Measurements from ENCODE around the gene HSD11B2.

DNA sequence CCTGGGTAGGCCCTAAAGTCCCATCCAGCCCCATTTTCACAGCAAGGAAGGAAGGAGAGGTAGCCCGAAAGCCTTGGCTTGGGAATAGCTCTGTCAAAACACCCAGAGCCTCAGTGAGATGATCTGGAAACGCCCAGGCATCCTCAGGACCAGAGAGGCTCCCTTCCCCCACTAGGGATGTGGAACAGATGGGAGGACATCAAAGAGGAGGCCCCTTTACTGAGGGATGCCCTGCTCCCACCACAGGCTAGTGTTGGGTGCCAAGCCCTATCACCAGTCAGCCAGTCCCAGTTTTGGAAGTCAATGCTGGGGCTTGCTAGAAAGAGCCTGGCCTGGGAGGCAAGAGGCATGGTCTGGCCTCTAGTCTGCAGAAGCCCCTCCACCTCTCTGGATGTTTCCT is 42.3 kb upstream of the HSD11B2 start:
- TF ChIP-seq SP1 (IDR thresholded peaks at IDR 0.05; ENCODE audit: low read depth, low read length) (no peak), SIN3A (conservative IDR thresholded peaks at IDR 0.05 in 1 of 2, IDR thresholded peaks at IDR 0.05 in 1 of 2; ENCODE audit: low read depth in 1 of 2, low read length in 2 of 2) (no peak), KDM1A (IDR thresholded peaks at IDR 0.05; ENCODE audit: borderline replicate concordance, low read length) (no peak), TBP (IDR thresholded peaks at IDR 0.05; ENCODE audit: low read depth, low read length) (no peak)
- TF ChIP-seq, protein P1, sequence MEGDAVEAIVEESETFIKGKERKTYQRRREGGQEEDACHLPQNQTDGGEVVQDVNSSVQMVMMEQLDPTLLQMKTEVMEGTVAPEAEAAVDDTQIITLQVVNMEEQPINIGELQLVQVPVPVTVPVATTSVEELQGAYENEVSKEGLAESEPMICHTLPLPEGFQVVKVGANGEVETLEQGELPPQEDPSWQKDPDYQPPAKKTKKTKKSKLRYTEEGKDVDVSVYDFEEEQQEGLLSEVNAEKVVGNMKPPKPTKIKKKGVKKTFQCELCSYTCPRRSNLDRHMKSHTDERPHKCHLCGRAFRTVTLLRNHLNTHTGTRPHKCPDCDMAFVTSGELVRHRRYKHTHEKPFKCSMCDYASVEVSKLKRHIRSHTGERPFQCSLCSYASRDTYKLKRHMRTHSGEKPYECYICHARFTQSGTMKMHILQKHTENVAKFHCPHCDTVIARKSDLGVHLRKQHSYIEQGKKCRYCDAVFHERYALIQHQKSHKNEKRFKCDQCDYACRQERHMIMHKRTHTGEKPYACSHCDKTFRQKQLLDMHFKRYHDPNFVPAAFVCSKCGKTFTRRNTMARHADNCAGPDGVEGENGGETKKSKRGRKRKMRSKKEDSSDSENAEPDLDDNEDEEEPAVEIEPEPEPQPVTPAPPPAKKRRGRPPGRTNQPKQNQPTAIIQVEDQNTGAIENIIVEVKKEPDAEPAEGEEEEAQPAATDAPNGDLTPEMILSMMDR (IDR thresholded peaks at IDR 0.05; ENCODE audit: control extremely low read depth in 1 of 3, insufficient read depth in 1 of 3, low read depth in 1 of 3, low read length in 3 of 3): no peak
